SHP77 (cell line): Measurements from ENCODE around the gene PIK3R1.

Experiments
- DNase-seq, 2 experiments: peaks; one replicate each; lab custom pipeline; 2025; lab: John Stamatoyannopoulos, UW

Gene PIK3R1

GRCh38 chr5:68271124-68271523 is 55.6 kb downstream of the PIK3R1 start:
- no peak for DNase-seq

DNA sequence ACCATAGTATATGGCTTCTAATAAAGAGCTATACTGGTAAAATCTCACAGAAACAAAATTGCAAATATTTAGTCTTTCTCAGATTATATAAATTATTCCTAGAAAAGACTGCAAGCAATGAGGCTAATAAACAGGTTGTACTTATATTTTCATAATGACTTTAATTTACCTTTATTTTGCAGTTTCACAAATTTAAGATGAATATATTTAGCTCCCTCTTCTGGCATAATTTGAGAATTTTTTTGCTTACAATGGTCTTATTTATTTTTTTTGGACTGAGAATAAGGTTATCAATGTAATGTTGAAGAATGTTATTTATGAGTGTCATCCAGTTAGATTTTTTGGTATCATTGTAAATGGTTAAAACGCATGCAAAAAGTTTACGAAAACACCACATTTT is 56.7 kb downstream of the PIK3R1 start:
- DNase-seq, result peak in 1 of 2 experiments; percentile 11

DNA sequence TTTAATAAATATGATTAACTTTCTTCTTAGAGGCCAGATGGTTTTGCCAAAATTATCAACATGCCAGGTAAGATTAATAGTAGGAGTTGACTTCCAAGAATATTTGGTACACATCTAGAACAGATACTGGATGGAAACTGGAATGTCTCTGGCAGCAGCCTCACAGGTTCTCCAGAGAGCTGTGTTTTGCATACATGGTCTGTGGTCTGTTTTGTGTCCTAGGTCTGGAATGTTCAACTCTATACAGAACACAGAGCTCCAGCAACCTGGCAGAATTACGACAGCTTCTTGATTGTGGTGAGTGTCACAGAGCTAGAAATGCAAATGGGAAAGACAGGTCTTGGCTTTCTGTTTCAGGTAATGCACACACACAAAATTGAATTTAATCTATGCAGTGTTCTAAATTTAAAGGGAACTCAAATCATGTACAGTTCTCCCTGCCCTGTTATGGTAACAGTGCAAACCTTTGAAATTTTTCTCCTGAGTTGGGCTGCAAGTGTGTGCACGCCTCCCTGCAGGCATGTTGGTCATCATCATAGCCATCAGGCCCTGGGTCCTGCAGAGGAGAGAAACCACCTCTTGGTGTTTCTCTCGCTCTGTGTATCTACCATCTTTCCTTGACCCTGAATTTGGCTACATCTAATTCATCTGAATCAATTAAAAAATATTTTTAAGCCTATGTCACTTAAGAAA is 58.3 kb downstream of the PIK3R1 start:
- DNase-seq, result no peak

GRCh38 chr5:68274847-68275651 is 59.5 kb downstream of the PIK3R1 start:
- no peak for DNase-seq

- DNase-seq, result no peak
Observed at GRCh38 chr5:68276740-68277139, 61.2 kb downstream of the PIK3R1 start.

DNA sequence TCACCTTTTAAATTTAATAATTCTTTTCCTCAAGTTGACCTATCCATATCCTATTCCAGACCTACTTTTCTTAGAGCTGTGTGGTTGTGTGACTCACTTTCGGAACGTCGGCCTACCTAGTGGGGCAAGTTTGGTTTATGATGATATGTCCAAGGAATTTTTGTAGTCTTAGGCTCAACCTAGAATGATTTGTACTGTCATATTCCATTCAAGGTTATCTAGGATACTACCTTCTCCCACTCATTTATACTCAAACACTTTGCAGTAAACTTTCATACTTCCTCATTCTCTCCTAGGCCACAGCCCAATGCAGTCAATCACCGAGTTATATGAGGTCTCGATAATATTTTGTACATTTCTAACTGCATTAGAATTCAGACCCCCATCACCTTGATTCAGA is 61.9 kb downstream of the PIK3R1 start:
- no peak for DNase-seq

DNA sequence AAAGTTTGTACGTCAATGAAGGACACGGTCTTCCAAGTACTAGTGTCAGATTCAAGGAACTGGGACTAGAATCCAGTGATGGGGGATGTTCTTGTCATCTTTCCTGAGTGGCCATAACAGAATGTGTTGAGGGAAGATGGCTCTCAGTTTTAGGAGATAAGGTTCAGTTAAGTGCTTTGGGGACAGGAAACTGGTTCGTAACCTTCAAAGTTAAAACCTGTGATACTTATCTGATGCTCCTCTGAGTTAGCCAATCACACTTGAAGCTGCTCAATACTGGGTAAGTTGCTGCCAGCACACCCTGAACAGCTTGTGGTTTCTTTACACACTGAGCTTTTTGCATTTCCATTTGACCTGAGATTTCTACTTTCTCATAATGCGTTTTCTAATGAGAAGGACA is 64.4 kb downstream of the PIK3R1 start:
- no peak for DNase-seq

DNA sequence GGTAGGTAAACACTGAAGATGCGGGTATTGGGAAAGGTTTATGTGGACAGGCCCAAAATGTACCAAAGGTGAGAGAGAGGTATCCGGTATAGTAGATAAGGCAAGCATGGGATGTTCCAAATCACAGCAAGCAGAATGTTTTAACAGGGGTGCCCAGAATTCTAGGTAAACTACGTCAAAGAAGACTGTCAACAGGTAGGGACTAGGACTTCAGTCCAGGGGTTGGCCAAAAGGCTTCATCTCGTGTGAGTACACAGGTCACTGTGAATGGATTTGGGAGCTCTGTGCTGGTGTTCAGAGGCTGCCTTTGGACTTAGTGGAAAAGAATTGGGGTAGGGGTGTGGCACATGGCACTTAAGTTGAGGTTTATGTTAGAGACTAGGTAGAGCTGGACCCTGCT is 66.4 kb downstream of the PIK3R1 start:
- DNase-seq, result no peak

DNA sequence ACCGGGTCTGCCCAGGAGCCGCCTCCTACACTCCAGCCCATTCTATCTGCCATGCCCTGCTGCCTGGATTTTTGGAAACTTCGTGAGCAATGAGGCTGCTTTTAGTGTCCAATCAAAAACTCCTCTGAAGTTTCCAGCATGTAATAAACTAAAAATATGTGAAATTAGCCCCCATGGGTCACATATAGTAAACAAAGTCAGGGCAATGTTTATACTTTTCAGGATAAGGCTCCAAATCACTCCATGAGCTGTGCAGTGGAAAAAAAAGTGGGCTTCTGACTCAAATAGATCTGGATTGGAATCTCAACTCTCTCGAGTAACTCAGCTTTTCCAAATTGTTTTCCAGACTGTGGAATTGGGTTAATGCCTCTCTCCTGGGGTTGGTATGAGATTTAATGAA is 68.2 kb downstream of the PIK3R1 start:
- DNase-seq, result no peak

DNA sequence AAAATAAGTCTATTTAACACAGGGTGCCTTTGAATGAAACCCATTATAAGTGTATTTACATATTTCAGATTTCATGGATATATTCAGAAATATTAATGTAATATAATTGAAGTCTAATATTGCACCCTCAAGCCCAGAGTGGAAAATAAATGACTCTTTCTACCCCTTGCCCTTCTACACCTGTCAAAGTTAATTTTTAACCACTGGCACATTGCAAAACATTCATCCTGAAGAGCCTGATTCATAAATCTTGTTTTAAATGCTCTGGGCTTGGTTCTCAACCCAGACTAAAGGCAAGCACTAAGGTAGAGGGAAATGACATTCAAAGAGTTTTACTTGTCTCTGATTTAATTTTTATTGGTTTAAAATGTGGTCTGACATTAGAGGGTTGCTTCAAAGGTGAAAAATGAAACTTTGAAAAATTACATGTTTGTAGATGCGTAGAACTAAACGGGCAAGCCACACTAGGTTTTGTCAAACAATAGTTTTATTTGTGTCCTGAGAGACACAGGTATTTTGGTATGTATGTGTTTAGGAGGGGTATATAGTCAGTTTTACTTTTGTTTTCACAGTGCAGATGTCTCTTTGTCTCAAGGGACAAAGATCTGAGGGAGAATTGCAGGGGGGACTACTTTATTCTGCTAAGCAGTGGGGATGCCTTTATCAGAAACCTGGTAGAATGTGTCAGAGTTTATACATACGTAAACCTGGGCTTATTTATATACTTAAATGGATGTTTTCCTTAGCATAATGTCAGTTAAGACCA is 69.7 kb downstream of the PIK3R1 start:
- no peak for DNase-seq

GRCh38 chr5:68285851-68286611 is 70.5 kb downstream of the PIK3R1 start:
- DNase-seq, result peak in 1 of 2 experiments; percentile 46

GRCh38 chr5:68286612-68286912 is 71.0 kb downstream of the PIK3R1 start:
- DNase-seq, result no peak

DNA sequence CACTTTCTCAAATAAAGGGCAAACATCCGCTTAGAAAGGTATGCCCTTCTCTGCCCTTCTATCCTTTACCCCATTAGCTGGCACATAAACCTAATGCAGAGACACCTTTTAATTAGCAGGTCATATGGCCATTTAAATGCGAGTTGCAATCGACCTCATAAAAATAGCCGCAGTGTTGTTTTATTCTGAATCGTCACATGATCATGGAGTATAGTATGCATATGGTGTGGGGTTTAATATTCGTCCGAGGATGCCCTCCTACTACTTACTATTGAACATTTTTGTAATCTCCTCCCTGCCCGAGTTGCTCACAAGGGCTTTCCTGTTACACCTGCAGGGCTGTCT is 72.0 kb downstream of the PIK3R1 start:
- DNase-seq, result no peak

GRCh38 chr5:68287976-68288706 is 72.6 kb downstream of the PIK3R1 start:
- DNase-seq, result peak; percentile 36 to 62

GRCh38 chr5:68288707-68289134 is 73.2 kb downstream of the PIK3R1 start:
- no peak for DNase-seq

DNA sequence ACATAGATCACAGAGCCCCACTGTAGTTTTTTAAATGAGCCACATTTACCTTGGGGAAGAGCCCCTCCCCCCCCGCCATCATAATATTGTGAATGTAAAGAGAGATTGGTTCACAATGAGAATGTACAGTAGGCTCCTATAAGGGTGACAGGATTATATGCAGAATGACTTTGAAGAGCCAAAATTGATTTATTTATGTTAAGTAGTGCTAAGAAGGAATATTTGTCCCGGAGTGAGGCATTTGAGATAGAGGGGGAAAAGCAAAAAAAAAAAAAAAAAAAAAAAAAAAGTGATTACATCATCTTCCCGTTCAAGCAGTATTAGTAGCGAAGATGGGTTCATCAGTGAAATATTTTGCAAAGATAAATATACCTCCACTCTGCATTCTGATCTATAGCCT is 73.9 kb downstream of the PIK3R1 start:
- DNase-seq, result no peak

DNA sequence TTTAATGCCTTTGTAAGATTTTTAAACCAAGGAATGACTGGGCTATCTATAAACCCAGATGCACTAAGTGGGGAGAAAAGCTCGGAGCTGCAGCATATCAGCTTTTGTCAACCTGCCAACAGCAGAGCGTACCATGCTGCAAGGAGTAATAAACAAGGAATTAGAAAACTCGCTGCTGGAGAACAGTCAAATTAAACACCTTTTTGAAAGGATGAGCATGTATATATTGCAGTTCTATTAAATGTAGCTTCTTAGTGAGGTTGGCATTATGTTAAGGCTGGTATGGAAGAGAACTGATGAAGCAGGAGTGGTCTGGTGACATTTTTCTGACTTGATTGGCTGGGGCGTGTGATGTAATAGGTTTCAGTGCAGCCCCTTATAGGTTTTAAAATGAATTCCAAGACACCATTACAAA is 74.7 kb downstream of the PIK3R1 start:
- no peak for DNase-seq

DNA sequence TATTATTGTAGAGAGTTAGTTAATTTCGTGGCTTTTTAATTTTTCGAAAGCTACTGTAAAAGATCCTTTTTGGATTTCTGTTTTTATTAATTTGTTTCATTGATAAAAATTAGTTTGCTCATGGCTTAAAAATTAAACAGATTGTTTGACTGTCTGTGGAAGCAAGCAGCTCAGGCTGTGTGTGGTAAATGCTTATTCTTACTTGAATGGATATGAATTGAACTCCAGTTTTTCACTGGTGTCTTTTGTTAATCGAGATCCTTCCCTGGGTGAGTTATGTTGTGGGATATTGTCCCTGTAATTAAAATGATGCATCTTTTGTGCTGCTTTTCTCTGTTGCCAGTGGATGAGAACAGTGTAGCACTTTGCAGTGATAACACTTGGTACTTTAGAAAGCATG is 75.3 kb downstream of the PIK3R1 start:
- no peak for DNase-seq

DNA sequence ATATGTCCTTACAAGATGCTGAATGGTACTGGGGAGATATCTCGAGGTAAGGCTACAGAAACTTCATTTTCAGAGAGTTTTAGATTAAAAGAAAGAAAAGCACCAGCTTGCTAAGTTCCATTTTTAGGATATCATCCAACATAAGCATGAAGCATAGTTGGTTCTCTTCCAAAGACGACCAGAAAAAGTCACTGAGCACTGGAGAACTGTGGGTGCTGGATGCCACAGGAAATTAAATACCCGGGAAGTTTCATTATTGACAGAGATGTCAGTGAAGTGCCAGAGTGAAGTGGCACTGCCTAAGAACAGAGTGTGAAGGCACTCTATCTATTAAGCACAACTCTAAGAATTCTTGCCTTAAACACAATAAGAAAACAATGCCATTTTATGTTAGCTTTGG is 76.8 kb downstream of the PIK3R1 start:
- DNase-seq, result no peak

GRCh38 chr5:68295772-68296171 is 80.2 kb downstream of the PIK3R1 start:
- DNase-seq, result no peak

- no peak for DNase-seq
Observed at GRCh38 chr5:68296895-68297294, 81.3 kb downstream of the PIK3R1 start.

- no peak for DNase-seq
Observed at GRCh38 chr5:68297656-68298055, 82.1 kb downstream of the PIK3R1 start.
